Karpas-422 (cell line): Measurements from ENCODE around the gene ATG4B. TPM values are rescaled to one million over a fixed set of nuclear protein-coding genes. Genes with fewer than 3 reads are reported as not detected.
"Not testable (repeated sequence)": the region's sequence is repeated elsewhere in the genome, so short reads cannot be mapped to it uniquely, and the experiment has no call there.

Experiments
- DNase-seq: peaks from one replicate; pipeline ENCODE4 v3.0.0-alpha.2; 2015
- H2AFZ ChIP-seq: fragments of 200-600 bp; sonication (generic); 2 replicates; pipeline ENCODE4 v1.6.1; 2014; ENCODE audit warnings: antibody characterized with exemption, low read length, mixed read lengths
- H3K27ac ChIP-seq: fragments of 200-600 bp; sonication (generic); 2 replicates; pipeline ENCODE4 v1.5.1; 2014; ENCODE audit warnings: mild to moderate bottlenecking, low read length, moderate library complexity
- H3K27me3 ChIP-seq: fragments of 200-600 bp; sonication (generic); 2 replicates; pipeline ENCODE4 v1.6.1; 2014; ENCODE audit warnings: low read length, mixed read lengths
- H3K36me3 ChIP-seq: fragments of 200-600 bp; sonication (generic); 2 replicates; pipeline ENCODE4 v1.6.1; 2014; ENCODE audit warnings: low read length, mixed read lengths; ENCODE audit not compliant: insufficient read depth
- H3K4me1 ChIP-seq: fragments of 200-600 bp; sonication (generic); 2 replicates; pipeline ENCODE4 v1.6.1; 2014; ENCODE audit warnings: mild to moderate bottlenecking, low read length, mixed read lengths
- H3K4me2 ChIP-seq: fragments of 200-600 bp; sonication (generic); 2 replicates; pipeline ENCODE4 v1.6.1; 2014; ENCODE audit warnings: low read length, low read depth, mild to moderate bottlenecking; ENCODE audit not compliant: poor library complexity, severe bottlenecking
- H3K4me3 ChIP-seq: fragments of 200-600 bp; sonication (generic); 2 replicates; pipeline ENCODE4 v1.5.1; 2014; ENCODE audit warnings: mild to moderate bottlenecking, antibody characterized with exemption, low read length, mixed read lengths
- H3K79me2 ChIP-seq: fragments of 200-600 bp; sonication (generic); 2 replicates; pipeline ENCODE4 v1.6.1; 2014; ENCODE audit warnings: mild to moderate bottlenecking, low read length, mixed read lengths
- H3K9ac ChIP-seq: fragments of 200-600 bp; sonication (generic); 2 replicates; pipeline ENCODE4 v1.6.0; 2014; ENCODE audit warnings: low read length
- H3K9me2 ChIP-seq: fragments of 200-600 bp; sonication (generic), shearing (Covaris generic); replicated peaks from 2 replicates; pipeline ENCODE4 v1.6.0; 2014; ENCODE audit warnings: mild to moderate bottlenecking, low read length, moderate library complexity; ENCODE audit not compliant: insufficient read depth
- H3K9me3 ChIP-seq: fragments of 300-700, 200-600 bp; sonication (generic); 2 replicates; pipeline ENCODE4 v1.6.1; 2014; ENCODE audit warnings: low read length, mixed read lengths
- H4K20me1 ChIP-seq: fragments of 200-600 bp; sonication (generic); 2 replicates; pipeline ENCODE4 v1.6.1; 2014; ENCODE audit warnings: mild to moderate bottlenecking, antibody characterized with exemption, low read length, low read depth; ENCODE audit not compliant: insufficient read depth
- total RNA-seq: library from RNA; depleted of rRNA; stranded (reverse); fragments of >200 nt; shearing (Covaris generic); gene quantifications from 2 replicates; pipeline ENCODE4 v1.2.3, GENCODE V29; 2014; ENCODE audit warnings: low replicate concordance

ATG4B gene
- total RNA-seq, 1 experiment from 2014 or later, result 63.9 TPM

- Histone ChIP-seq H3K27me3 (no peaks in the 10 kb centered on the region), H4K20me1 (no peaks in the 10 kb centered on the region), H3K4me1 (no peaks in the 10 kb centered on the region), H2AFZ (no peak overlapping the region), H3K4me3 (no peak overlapping the region), H3K9ac (no peak overlapping the region), H3K79me2 (no peaks in the 10 kb centered on the region), H3K9me3 (no peaks in the 10 kb centered on the region), H3K9me2 (no peaks in the 10 kb centered on the region), H3K36me3 (peaks cover 8% of the 10 kb centered on the region; the same call in 1 of the 2 replicates), H3K4me2 (no peak overlapping the region), H3K27ac (no peak overlapping the region)
- DNase-seq, result peak; percentile 86
These were observed 21.8 kb downstream of the ATG4B start for GRCh38 chr2:241659150-241659739.

- Histone ChIP-seq H3K9me3 (no peaks in the 10 kb centered on the region), H3K27me3 (no peaks in the 10 kb centered on the region), H3K79me2 (no peaks in the 10 kb centered on the region), H3K4me2 (no peak overlapping the region), H3K9ac (no peak overlapping the region), H3K27ac (no peak overlapping the region), H3K4me1 (no peaks in the 10 kb centered on the region), H2AFZ (no peak overlapping the region), H4K20me1 (peaks cover 2% of the 10 kb centered on the region; the same call in 1 of the 2 replicates), H3K36me3 (peaks cover 9% of the 10 kb centered on the region; the same call in 1 of the 2 replicates), H3K4me3 (no peak overlapping the region), H3K9me2 (no peaks in the 10 kb centered on the region)
- DNase-seq, result no peak
These were observed 23.2 kb downstream of the ATG4B start for GRCh38 chr2:241660593-241661213.

- H3K36me3 ChIP-seq, result peaks cover 10% of the 10 kb centered on the region; the same call in 1 of the 2 replicates
- not testable (repeated sequence) for H3K4me2 ChIP-seq, H3K4me1 ChIP-seq, H3K9me2 ChIP-seq, H3K27me3 ChIP-seq, DNase-seq, H3K9ac ChIP-seq, H3K27ac ChIP-seq, H3K79me2 ChIP-seq, H2AFZ ChIP-seq, H4K20me1 ChIP-seq, H3K9me3 ChIP-seq, H3K4me3 ChIP-seq
These were observed 25.2 kb downstream of the ATG4B start for GRCh38 chr2:241662731-241663130.

- Histone ChIP-seq H3K27me3 (no peaks in the 10 kb centered on the region), H3K9ac (no peak overlapping the region), H3K27ac (no peak overlapping the region), H3K4me3 (no peak overlapping the region), H3K36me3 (0 out of 2 replicates have a peak, but pooled peaks cover 2% of the 10 kb centered on the region), H3K9me2 (no peaks in the 10 kb centered on the region), H2AFZ (no peak overlapping the region), H4K20me1 (peaks cover 4% of the 10 kb centered on the region; the same call in 1 of the 2 replicates), H3K79me2 (no peaks in the 10 kb centered on the region), H3K9me3 (no peaks in the 10 kb centered on the region), H3K4me2 (no peak overlapping the region), H3K4me1 (no peaks in the 10 kb centered on the region)
- DNase-seq, result no peak
These were observed 28.4 kb downstream of the ATG4B start for GRCh38 chr2:241665731-241666440.

DNA sequence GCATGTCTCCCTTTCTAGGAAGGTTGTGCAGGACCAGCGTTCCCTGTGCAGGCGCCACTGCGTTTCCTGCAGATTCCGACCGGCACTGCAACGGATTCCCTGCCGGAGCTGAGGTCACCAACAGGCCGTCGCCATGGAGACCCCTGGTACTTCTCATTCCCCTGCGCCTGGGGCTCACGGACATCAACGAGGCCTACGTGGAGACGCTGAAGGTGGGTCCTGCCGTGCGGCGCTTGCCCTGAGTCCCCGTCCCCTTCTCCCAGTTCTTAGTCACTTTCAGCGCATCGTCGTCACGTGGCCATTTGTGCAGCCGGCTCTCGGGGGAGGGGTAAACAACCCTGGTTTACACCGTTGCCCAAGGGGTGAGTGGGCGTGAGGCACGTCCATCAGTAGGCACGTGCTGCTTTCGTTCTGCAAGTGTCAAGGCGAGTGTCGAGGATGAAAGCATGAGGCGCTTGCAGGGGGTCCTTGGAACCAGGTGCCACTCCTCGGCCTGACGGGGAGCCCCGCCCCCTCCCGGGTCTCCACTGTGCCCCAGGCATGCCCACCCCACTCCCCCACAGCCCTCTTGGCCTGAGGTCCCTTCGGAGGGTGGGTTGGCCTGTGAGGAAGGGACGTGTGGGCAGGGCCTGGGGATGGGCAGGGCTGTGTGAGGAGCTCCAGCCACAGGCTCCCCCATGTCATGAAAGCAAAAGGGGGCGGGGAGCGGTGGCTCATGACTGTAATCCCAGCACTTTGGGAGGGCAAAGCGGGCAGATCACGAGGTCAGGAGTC lies 29.3 kb downstream of the ATG4B start:
- no peak for DNase-seq
- H3K27me3 ChIP-seq, result no peaks in the 10 kb centered on the region
- no peak overlapping the region for H3K27ac ChIP-seq
- H3K4me1 ChIP-seq, result no peaks in the 10 kb centered on the region
- H3K9ac ChIP-seq, result no peak overlapping the region
- no peak overlapping the region for H3K4me3 ChIP-seq
- no peaks in the 10 kb centered on the region for H3K9me3 ChIP-seq
- no peak overlapping the region for H3K4me2 ChIP-seq
- no peak overlapping the region for H2AFZ ChIP-seq
- peaks cover 4% of the 10 kb centered on the region; the same call in 1 of the 2 replicates for H4K20me1 ChIP-seq
- 0 out of 2 replicates have a peak, but pooled peaks cover 2% of the 10 kb centered on the region for H3K36me3 ChIP-seq
- H3K79me2 ChIP-seq, result no peaks in the 10 kb centered on the region
- no peaks in the 10 kb centered on the region for H3K9me2 ChIP-seq

- 0 out of 2 replicates have a peak, but pooled peaks cover 2% of the 10 kb centered on the region for H3K36me3 ChIP-seq
These were observed 30.9 kb downstream of the ATG4B start for GRCh38 chr2:241668354-241668753.

GRCh38 chr2:241668839-241669238 lies 31.3 kb downstream of the ATG4B start:
- no peak for DNase-seq
- H3K27ac ChIP-seq, result no peak overlapping the region
- no peaks in the 10 kb centered on the region for H3K9me3 ChIP-seq
- H3K4me2 ChIP-seq, result no peak overlapping the region
- H3K9ac ChIP-seq, result no peak overlapping the region
- H3K9me2 ChIP-seq, result no peaks in the 10 kb centered on the region
- H4K20me1 ChIP-seq, result peaks cover 4% of the 10 kb centered on the region; the same call in 1 of the 2 replicates
- H3K4me3 ChIP-seq, result no peak overlapping the region
- H3K36me3 ChIP-seq, result 0 out of 2 replicates have a peak, but pooled peaks cover 2% of the 10 kb centered on the region
- no peaks in the 10 kb centered on the region for H3K4me1 ChIP-seq
- no peaks in the 10 kb centered on the region for H3K27me3 ChIP-seq
- H2AFZ ChIP-seq, result no peak overlapping the region
- H3K79me2 ChIP-seq, result no peaks in the 10 kb centered on the region

More at GRCh38 chr2:241668354-241668753, 30.9 kb downstream of the ATG4B start:
- Histone ChIP-seq H3K27me3 (no peaks in the 10 kb centered on the region), H4K20me1 (peaks cover 4% of the 10 kb centered on the region; the same call in 1 of the 2 replicates), H3K4me3 (no peak overlapping the region), H3K27ac (no peak overlapping the region), H3K9ac (no peak overlapping the region), H2AFZ (no peak overlapping the region), H3K4me1 (no peaks in the 10 kb centered on the region), H3K4me2 (no peak overlapping the region), H3K79me2 (no peaks in the 10 kb centered on the region), H3K9me3 (no peaks in the 10 kb centered on the region), H3K9me2 (no peaks in the 10 kb centered on the region)
- DNase-seq, result no peak
